Panc1 (cell line): ENCODE measurements around the gene CSF2RB. TPM values are rescaled to one million over a fixed set of nuclear protein-coding genes. Genes with fewer than 3 reads are reported as not detected.
"Not testable (repeated sequence)": the region's sequence is repeated elsewhere in the genome, so short reads cannot be mapped to it uniquely, and the experiment has no call there.

Experiments
- ATAC-seq: fragments of 200-7000 bp; cut with Tn5 transposase; 2 replicates; pipeline ENCODE4 v1.9.1; 2020; ENCODE audit warnings: mild to moderate bottlenecking, moderate library complexity
- BruUV-seq: library from RNA; stranded (reverse); fragments of 400-500 nt; replicated peaks from 2 replicates; lab custom pipeline; 2021; lab: Mats Ljungman, UMichigan
- CTCF ChIA-PET: fragments of 300-600 bp; sonication (Branson Sonifier 250); formaldehyde crosslinking; loops from one replicate; lab custom pipeline; 2022; ENCODE audit warnings: antibody characterized with exemption; lab: Charles Lee
- POLR2A ChIA-PET: fragments of 300-600 bp; sonication (Branson Sonifier 250); formaldehyde crosslinking; loops from one replicate; lab custom pipeline; 2022; ENCODE audit warnings: antibody characterized with exemption; lab: Charles Lee
- DNase-seq: peaks from one replicate; pipeline ENCODE4 v3.0.0-alpha.2; 2010; ENCODE audit warnings: low read depth, low spot score
- H3K27ac ChIP-seq: 2 replicates; pipeline ENCODE4 v1.5.1; 2011; ENCODE audit warnings: mild to moderate bottlenecking, low read length, inconsistent platforms
- H3K27me3 ChIP-seq: fragments of 200-500 bp; sonication (Bioruptor generic); 2 replicates; pipeline ENCODE4 v1.6.0; 2014; ENCODE audit warnings: low read length, inconsistent platforms; ENCODE audit not compliant: control insufficient read depth, insufficient read depth
- H3K36me3 ChIP-seq: fragments of 200-500 bp; sonication (Bioruptor generic); 2 replicates; pipeline ENCODE4 v1.5.1; 2014; ENCODE audit warnings: inconsistent platforms, mild to moderate bottlenecking, low read length, moderate library complexity; ENCODE audit not compliant: control insufficient read depth, insufficient read depth
- H3K4me1 ChIP-seq: 2 replicates; pipeline ENCODE4 v1.5.1; 2011; ENCODE audit warnings: inconsistent platforms, mild to moderate bottlenecking, low read length, moderate library complexity; ENCODE audit not compliant: control insufficient read depth, insufficient read depth
- H3K4me3 ChIP-seq, 2 experiments: 2 replicates each; pipeline ENCODE4 v1.5.1; 2011 to 2012; ENCODE audit warnings: low read depth in 2 of 2, low read length in 2 of 2, mild to moderate bottlenecking in 2 of 2, inconsistent platforms in 1 of 2, moderate library complexity in 1 of 2
- H3K9me3 ChIP-seq: fragments of 200-500 bp; sonication (Bioruptor generic); 2 replicates; pipeline ENCODE4 v1.5.1; 2014; ENCODE audit warnings: low read depth, mild to moderate bottlenecking, inconsistent platforms, low read length, moderate library complexity; ENCODE audit not compliant: control insufficient read depth, insufficient read depth
- CTCF ChIP-seq: fragments of 450-650 bp; IDR thresholded peaks from 2 replicates; pipeline ENCODE4 v1.5.1; 2017; ENCODE audit warnings: mild to moderate bottlenecking
- POLR2AphosphoS5 ChIP-seq: IDR thresholded peaks from 2 replicates; pipeline ENCODE4 v1.6.1; 2012; ENCODE audit warnings: mild to moderate bottlenecking, low read depth, low read length, moderate library complexity
- REST ChIP-seq, 2 experiments: IDR thresholded peaks; 2 replicates each; pipeline ENCODE4 v1.6.1; 2011 to 2012; ENCODE audit warnings: low read depth in 2 of 2, control low read depth in 1 of 2, low read length in 1 of 2, mild to moderate bottlenecking in 1 of 2, moderate library complexity in 1 of 2; ENCODE audit not compliant: insufficient read depth in 1 of 2
- SIN3A ChIP-seq: IDR thresholded peaks from 2 replicates; pipeline ENCODE4 v1.6.1; 2012; ENCODE audit warnings: low read depth, mild to moderate bottlenecking, low read length, moderate library complexity, borderline replicate concordance; ENCODE audit not compliant: insufficient read depth
- TCF7L2 ChIP-seq: IDR thresholded peaks from 2 replicates; pipeline ENCODE4 v1.6.1; 2011; ENCODE audit warnings: mild to moderate bottlenecking, low read depth, low read length, inconsistent platforms
- in situ Hi-C: cut with HindIII; loops from 2 replicates; pipeline ENCODE4 v1.10.0; 2016; ENCODE audit warnings: low sequenced_read_pairs, low pct_unique_long_range_greater_than_20kb
- intact Hi-C: fragments of 100-400 bp; cut with micrococcal nuclease; formaldehyde crosslinking; loops from one replicate; pipeline ENCODE4 v1.10.0; 2022; ENCODE audit not compliant: unreplicated experiment
- total RNA-seq: library from RNA; stranded (reverse); gene quantifications from one replicate; pipeline ENCODE4 v1.2.1, GENCODE V29; 2021; ENCODE audit not compliant: unreplicated experiment

CSF2RB gene
- total RNA-seq, 1 experiment from 2014 or later = not detected

GRCh38 chr22:36988075-36988832 is 74.8 kb downstream of the CSF2RB start:
- in situ Hi-C loops (no loop called here), intact Hi-C loops (no loop called here)
- Histone ChIP-seq H3K4me3 (no peak overlapping the region), H3K27ac (no peak overlapping the region), H3K4me1 (no peaks in the 10 kb centered on the region), H3K36me3 (no peaks in the 10 kb centered on the region), H3K9me3 (no peaks in the 10 kb centered on the region; the same call in 1 of the 2 replicates), H3K27me3 (no peaks in the 10 kb centered on the region)
- no TSS peak for BruUV-seq
- no peak for DNase-seq
- no peak for TF ChIP-seq POLR2AphosphoS5
- no peak for TF ChIP-seq SIN3A
- no peak for TF ChIP-seq CTCF
- no peak for TF ChIP-seq TCF7L2
- no peak for TF ChIP-seq REST (IDR thresholded peaks at IDR 0.05; ENCODE audit: insufficient read depth in 1 of 2, low read depth in 2 of 2, low read length in 1 of 2)
- ChIA-PET POLR2A (no interaction called here), CTCF (no interaction called here)
- no peak for ATAC-seq

GRCh38 chr22:36989012-36989411 is 75.6 kb downstream of the CSF2RB start:
- DNase-seq, POLR2A ChIA-PET, CTCF ChIA-PET, in situ Hi-C loops, H3K4me3 ChIP-seq, H3K9me3 ChIP-seq, H3K4me1 ChIP-seq, H3K27me3 ChIP-seq, intact Hi-C loops, BruUV-seq, H3K36me3 ChIP-seq, ATAC-seq, H3K27ac ChIP-seq: not testable (repeated sequence)

Other genes starting within 250 kb of the CSF2RB start
- not detected for gene CACNG2, start 209.9 kb upstream of the CSF2RB start, total RNA-seq
- 44.4 TPM for gene IFT27, start 137.5 kb upstream of the CSF2RB start, total RNA-seq
- gene PVALB, start 96.6 kb upstream of the CSF2RB start, total RNA-seq = not detected
- not detected for gene NCF4, start 52.6 kb upstream of the CSF2RB start, total RNA-seq
- 15.9 TPM for gene TST, start 105.8 kb downstream of the CSF2RB start, total RNA-seq
- 31.4 TPM for gene MPST, start 106.1 kb downstream of the CSF2RB start, total RNA-seq
- gene KCTD17, start 138.1 kb downstream of the CSF2RB start, total RNA-seq = 32.7 TPM
- not detected for gene TMPRSS6, start 196.1 kb downstream of the CSF2RB start, total RNA-seq
- 1.0 TPM for gene IL2RB, start 236.3 kb downstream of the CSF2RB start, total RNA-seq